ENCODE results near the gene C19orf73. TPM values are rescaled to one million over a fixed set of nuclear protein-coding genes. Genes with fewer than 3 reads are reported as not detected.

Gene C19orf73
- total and polyA plus RNA-seq, 9 of the 15 experiments (the other 6 are each of a cell fraction or from before 2014, with no cell fraction given), result 0.08 to 7.4 (median 1.4) TPM

GRCh38 chr19:49084206-49085019, 34.5 kb downstream of the C19orf73 start (continued):
- TF ChIP-seq NR2C1 (IDR thresholded peaks at IDR 0.05) (peak; percentile 22; the same call in 1 of the 2 replicates), NR2C1 (tag; IDR thresholded peaks at IDR 0.05) (0 out of 2 replicates have a peak, but pooled peaks have one; percentile 7), ID3 (CRISPR knock-in tag; IDR thresholded peaks at IDR 0.05) (no peak), ID3 (tag; IDR thresholded peaks at IDR 0.05) (no peak), ZNF507 (tag; conservative IDR thresholded peaks at IDR 0.05) (no peak), HDAC6 (IDR thresholded peaks at IDR 0.05; ENCODE audit: low read depth, low read length) (no peak), STAT6 (CRISPR knock-in tag; IDR thresholded peaks at IDR 0.05) (no peak), ZBTB33 (CRISPR knock-in tag; IDR thresholded peaks at IDR 0.05) (no peak), NR4A1 (CRISPR knock-in tag; IDR thresholded peaks at IDR 0.05) (no peak), NR4A1 (tag; IDR thresholded peaks at IDR 0.05) (peak; percentile 42; the same call in 1 of the 2 replicates), RBM22 (IDR thresholded peaks at IDR 0.05; ENCODE audit: low read depth, low read length, poor library complexity, severe bottlenecking) (no peak), MLLT1 (IDR thresholded peaks at IDR 0.05) (peak in 1 of 2 experiments; percentile 9; a peak in 1 of 4 replicates), ZNF780A (CRISPR knock-in tag; IDR thresholded peaks at IDR 0.05) (no peak), BCOR (IDR thresholded peaks at IDR 0.05) (peak; percentile 64; the same call in 1 of the 2 replicates), ZNF584 (CRISPR knock-in tag; IDR thresholded peaks at IDR 0.05; ENCODE audit: low read depth) (no peak; the same call in 1 of the 2 replicates), GTF3C2 (IDR thresholded peaks at IDR 0.05; ENCODE audit: borderline replicate concordance, extremely low read depth, insufficient read length) (no peak)

Data from K562 (cell line).